ENCODE measurements around the gene CASP6. TPM values are rescaled to one million over a fixed set of nuclear protein-coding genes. Genes with fewer than 3 reads are reported as not detected.

CASP6 gene
- total RNA-seq: 34.6 TPM

DNA sequence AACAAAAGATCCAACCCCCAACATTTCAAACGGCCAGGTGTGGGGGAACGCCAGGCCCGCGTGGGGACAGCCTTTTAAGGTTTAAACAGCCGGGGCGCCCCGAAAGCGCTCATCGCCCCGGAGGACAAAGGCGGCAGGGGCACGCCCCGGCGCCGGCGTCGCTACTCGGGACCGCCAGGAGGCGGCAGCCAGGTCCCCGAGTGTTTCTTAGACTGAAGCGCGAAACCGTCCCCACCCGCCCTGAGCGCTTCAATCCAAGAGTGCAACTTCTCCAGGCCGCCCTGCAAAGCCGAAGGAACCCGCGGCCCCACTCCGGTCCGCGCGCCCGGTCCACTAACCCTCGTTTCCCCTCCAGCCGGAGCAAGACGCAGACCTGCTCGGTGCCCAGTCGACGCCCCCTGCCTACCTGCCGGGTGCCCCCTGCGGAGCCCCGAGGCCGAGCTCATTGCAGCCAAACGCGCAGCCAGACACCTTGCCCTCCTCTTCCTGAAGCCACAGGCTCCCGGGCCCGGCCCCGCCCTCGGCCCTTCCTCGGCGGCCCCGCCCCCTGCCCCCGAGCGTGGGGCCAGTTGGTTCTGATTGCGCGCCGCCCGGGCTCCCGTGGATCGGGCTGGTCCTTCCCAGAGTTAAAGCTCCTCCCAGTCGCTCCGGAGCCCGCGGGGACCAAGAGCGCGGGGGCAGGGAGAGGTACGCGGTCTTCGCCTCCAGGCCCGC lies at the start of gene CASP6:
Gene CASP6, minus strand, starts transcription at position 496 of the 714 bp plus-strand sequence. Its CDS starts 50 bp downstream, at position 446.

DNA sequence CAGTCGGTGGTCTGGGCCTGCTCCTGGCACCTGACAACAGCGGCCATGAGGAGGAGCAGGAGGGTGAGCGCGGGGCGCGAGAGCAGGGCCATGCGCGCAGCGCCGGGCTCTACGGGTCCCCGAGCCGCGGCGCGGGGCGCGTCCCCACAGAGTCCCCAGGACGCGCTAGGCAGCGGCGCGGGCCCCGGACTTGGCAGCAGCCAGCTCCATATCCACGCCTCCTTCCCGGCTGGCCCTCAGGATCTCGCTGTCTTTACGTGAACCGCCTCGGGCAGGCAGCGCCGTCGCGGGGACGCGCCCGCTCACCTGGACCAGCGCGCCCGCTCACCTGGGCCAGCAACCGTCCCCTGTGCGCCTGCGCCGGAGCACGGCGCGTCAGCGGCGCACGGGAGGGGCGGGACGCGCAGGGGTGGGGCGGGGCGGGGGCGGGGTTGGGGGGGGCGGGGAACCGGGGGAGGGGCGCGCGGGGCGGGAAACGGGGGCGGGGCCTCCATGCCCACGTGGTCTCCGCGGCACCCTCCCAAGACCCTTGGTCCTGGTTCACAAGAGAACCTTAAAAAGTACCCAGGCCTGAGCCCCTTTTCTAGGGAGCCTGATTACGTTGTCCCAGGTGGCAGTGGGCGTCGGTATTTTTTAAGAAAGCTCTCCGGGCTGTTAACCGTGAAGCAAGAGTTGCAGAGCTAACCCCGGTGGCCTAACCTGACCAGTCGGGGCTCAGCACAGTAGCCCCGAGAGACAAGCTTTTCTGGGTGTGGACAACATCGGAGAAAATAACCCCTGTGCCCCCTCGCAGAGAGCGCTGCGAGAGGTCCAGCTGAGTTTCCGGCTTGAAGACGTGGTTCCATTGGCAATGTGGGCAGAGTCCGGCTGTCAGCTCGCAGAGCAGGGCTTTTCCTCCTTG lies 26.7 kb upstream of the CASP6 start, which contains the start of gene PLA2G12A:
Gene PLA2G12A, minus strand, starts transcription at position 353 of the 901 bp plus-strand sequence. Its CDS starts 261 bp downstream, at position 92.

Other genes with a start within 250 kb of the CASP6 start
- gene MCUB, start 143.2 kb downstream of the CASP6 start, total RNA-seq: 45.2 TPM
- gene PLA2G12A, start 26.6 kb upstream of the CASP6 start, total RNA-seq: 36.8 TPM
- 44.0 TPM for gene CFI, start 98.6 kb upstream of the CASP6 start, total RNA-seq
- 13.9 TPM for gene GAR1, start 112.3 kb upstream of the CASP6 start, total RNA-seq
- 9.6 TPM for gene RRH, start 124.5 kb upstream of the CASP6 start, total RNA-seq
- 5.2 TPM for gene LRIT3, start 144.7 kb upstream of the CASP6 start, total RNA-seq
- 20.8 TPM for gene EGF, start 209.4 kb upstream of the CASP6 start, total RNA-seq